Loucy (cell line): Measurements from ENCODE around the gene RAC2.

Source experiments
- H2AFZ ChIP-seq: fragments of 200-600 bp; sonication (generic); 2 replicates; pipeline ENCODE4 v1.6.0; 2016; ENCODE audit warnings: antibody characterized with exemption, mild to moderate bottlenecking, low read length, moderate library complexity
- H3F3A ChIP-seq: fragments of 200-600 bp; 2 replicates; pipeline ENCODE4 v1.6.0; 2016; ENCODE audit warnings: antibody characterized with exemption, low read depth, mild to moderate bottlenecking
- H3K27me3 ChIP-seq: fragments of 200-600 bp; sonication (generic); 2 replicates; pipeline ENCODE4 v1.6.1; 2014; ENCODE audit warnings: low read length, mild to moderate bottlenecking; ENCODE audit not compliant: insufficient read depth, poor library complexity, severe bottlenecking
- H3K36me3 ChIP-seq: fragments of 200-600 bp; sonication (generic); 2 replicates; pipeline ENCODE4 v1.6.1; 2016; ENCODE audit warnings: low read length; ENCODE audit not compliant: insufficient read depth
- H3K4me1 ChIP-seq: fragments of 200-600 bp; sonication (generic); 2 replicates; pipeline ENCODE4 v1.5.1; 2014; ENCODE audit warnings: low read length, mild to moderate bottlenecking; ENCODE audit not compliant: insufficient read depth, poor library complexity, severe bottlenecking
- H3K4me2 ChIP-seq: fragments of 200-600 bp; sonication (generic); 2 replicates; pipeline ENCODE4 v1.6.0; 2014; ENCODE audit warnings: antibody characterized with exemption, low read length, low read depth, mild to moderate bottlenecking; ENCODE audit not compliant: poor library complexity, severe bottlenecking
- H3K4me3 ChIP-seq: fragments of 200-600 bp; sonication (generic); 2 replicates; pipeline ENCODE4 v1.5.1; 2014; ENCODE audit warnings: low read length, mild to moderate bottlenecking, mixed read lengths; ENCODE audit not compliant: poor library complexity, severe bottlenecking
- H3K79me2 ChIP-seq: fragments of 200-600 bp; sonication (generic); 2 replicates; pipeline ENCODE4 v1.6.1; 2014; ENCODE audit warnings: low read length; ENCODE audit not compliant: insufficient read depth
- H3K9ac ChIP-seq: fragments of 200-600 bp; sonication (generic); 2 replicates; pipeline ENCODE4 v1.6.0; 2014; ENCODE audit warnings: mild to moderate bottlenecking, low read depth, low read length, moderate library complexity; ENCODE audit not compliant: poor library complexity, severe bottlenecking
- H3K9me2 ChIP-seq: fragments of 200-600 bp; sonication (generic); replicated peaks from 2 replicates; pipeline ENCODE4 v1.6.1; 2016; ENCODE audit warnings: low read depth, low read length, mixed read lengths
- H3K9me3 ChIP-seq: fragments of 200-600 bp; sonication (generic); 2 replicates; pipeline ENCODE4 v1.6.1; 2014; ENCODE audit warnings: mild to moderate bottlenecking, antibody characterized with exemption, low read length, low read depth; ENCODE audit not compliant: insufficient read depth
- H4K20me1 ChIP-seq: fragments of 200-600 bp; sonication (generic); 2 replicates; pipeline ENCODE4 v1.6.0; 2014; ENCODE audit warnings: antibody characterized with exemption, low read length, mild to moderate bottlenecking; ENCODE audit not compliant: insufficient read depth, poor library complexity, severe bottlenecking
- CTCF ChIP-seq: fragments of 200-600 bp; sonication (generic); conservative IDR thresholded peaks from 2 replicates; pipeline ENCODE4 v1.5.1; 2014; ENCODE audit warnings: mild to moderate bottlenecking, antibody characterized with exemption, low read length
- EZH2phosphoT487 ChIP-seq: fragments of 200-600 bp; IDR thresholded peaks from 2 replicates; pipeline ENCODE4 v1.6.1; 2018; ENCODE audit warnings: antibody characterized with exemption, mild to moderate bottlenecking, moderate library complexity, borderline replicate concordance

Gene RAC2

GRCh38 chr22:37177221-37177620, 66.8 kb downstream of the RAC2 start:
- H3K27me3 ChIP-seq, result no peaks in the 10 kb centered on the region
- TF ChIP-seq CTCF (no peak), EZH2phosphoT487 (no peak)
- H3K79me2 ChIP-seq, result no peaks in the 10 kb centered on the region
- H4K20me1 ChIP-seq, result no peaks in the 10 kb centered on the region
- no peak overlapping the region for H3K9ac ChIP-seq
- no peaks in the 10 kb centered on the region for H3F3A ChIP-seq
- no peaks in the 10 kb centered on the region for H3K9me3 ChIP-seq
- H3K4me3 ChIP-seq, result no peak overlapping the region
- H3K4me2 ChIP-seq, result no peak overlapping the region
- no peaks in the 10 kb centered on the region for H3K36me3 ChIP-seq
- no peaks in the 10 kb centered on the region for H3K9me2 ChIP-seq
- H2AFZ ChIP-seq, result no peak overlapping the region
- no peaks in the 10 kb centered on the region for H3K4me1 ChIP-seq

- no peak overlapping the region for H3K9ac ChIP-seq
- no peaks in the 10 kb centered on the region for H4K20me1 ChIP-seq
- H2AFZ ChIP-seq, result no peak overlapping the region
- TF ChIP-seq EZH2phosphoT487, result no peak
- no peak for TF ChIP-seq CTCF
- no peaks in the 10 kb centered on the region for H3K4me1 ChIP-seq
- no peak overlapping the region for H3K4me3 ChIP-seq
- no peaks in the 10 kb centered on the region for H3K9me2 ChIP-seq
- no peaks in the 10 kb centered on the region for H3K9me3 ChIP-seq
- H3K27me3 ChIP-seq, result no peaks in the 10 kb centered on the region
- H3K79me2 ChIP-seq, result no peaks in the 10 kb centered on the region
- H3K36me3 ChIP-seq, result no peaks in the 10 kb centered on the region
- no peak overlapping the region for H3K4me2 ChIP-seq
- H3F3A ChIP-seq, result no peaks in the 10 kb centered on the region
Observed at GRCh38 chr22:37176464-37177061, 67.5 kb downstream of the RAC2 start.

- TF ChIP-seq EZH2phosphoT487 (no peak), CTCF (no peak)
- H3K27me3 ChIP-seq, result no peaks in the 10 kb centered on the region
- H3K9me3 ChIP-seq, result no peaks in the 10 kb centered on the region
- H3K36me3 ChIP-seq, result no peaks in the 10 kb centered on the region
- no peak overlapping the region for H3K9ac ChIP-seq
- no peaks in the 10 kb centered on the region for H4K20me1 ChIP-seq
- H3K4me1 ChIP-seq, result no peaks in the 10 kb centered on the region
- no peaks in the 10 kb centered on the region for H3K9me2 ChIP-seq
- H3F3A ChIP-seq, result no peaks in the 10 kb centered on the region
- H2AFZ ChIP-seq, result no peak overlapping the region
- H3K4me2 ChIP-seq, result no peak overlapping the region
- no peaks in the 10 kb centered on the region for H3K79me2 ChIP-seq
- H3K4me3 ChIP-seq, result no peak overlapping the region
Observed at GRCh38 chr22:37175414-37176281, 68.4 kb downstream of the RAC2 start.
